GM19397 (cell line): ENCODE data around the gene PAWR.
"Not testable (repeated sequence)": the region's sequence is repeated elsewhere in the genome, so short reads cannot be mapped to it uniquely, and the experiment has no call there.

ENCODE experiments used
- ATAC-seq: cut with Tn5 transposase; IDR thresholded peaks from one replicate; pipeline ENCODE4 v1.9.1; 2021; ENCODE audit warnings: mild to moderate bottlenecking, moderate library complexity; ENCODE audit not compliant: unreplicated experiment

The PAWR gene

GRCh38 chr12:79687711-79688260 lies 3.0 kb downstream of the PAWR start:
- no peak for ATAC-seq

GRCh38 chr12:79686171-79686570 lies 4.6 kb downstream of the PAWR start:
- no peak for ATAC-seq

GRCh38 chr12:79685068-79685467 lies 5.7 kb downstream of the PAWR start:
- ATAC-seq = no peak

GRCh38 chr12:79684338-79684737 lies 6.4 kb downstream of the PAWR start:
- not testable (repeated sequence) for ATAC-seq

GRCh38 chr12:79682593-79682992 lies 8.2 kb downstream of the PAWR start:
- no peak for ATAC-seq

GRCh38 chr12:79681008-79681590 lies 9.7 kb downstream of the PAWR start:
- ATAC-seq = no peak

GRCh38 chr12:79680051-79680450 lies 10.7 kb downstream of the PAWR start:
- no peak for ATAC-seq

GRCh38 chr12:79678306-79678705 lies 12.5 kb downstream of the PAWR start:
- no peak for ATAC-seq

GRCh38 chr12:79677672-79678071 lies 13.1 kb downstream of the PAWR start:
- no peak for ATAC-seq

GRCh38 chr12:79676579-79676978 lies 14.2 kb downstream of the PAWR start:
- no peak for ATAC-seq

- ATAC-seq = no peak
Measured at GRCh38 chr12:79674629-79675028, 16.1 kb downstream of the PAWR start.

GRCh38 chr12:79673354-79673753 lies 17.4 kb downstream of the PAWR start:
- ATAC-seq = no peak

GRCh38 chr12:79668113-79668512 lies 22.7 kb downstream of the PAWR start:
- ATAC-seq = no peak

- no peak for ATAC-seq
Measured at GRCh38 chr12:79665212-79665887, 25.4 kb downstream of the PAWR start.

- no peak for ATAC-seq
Measured at GRCh38 chr12:79664518-79664917, 26.2 kb downstream of the PAWR start.

- ATAC-seq = no peak
Measured at GRCh38 chr12:79662046-79662811, 28.5 kb downstream of the PAWR start.

GRCh38 chr12:79661629-79662028 lies 29.1 kb downstream of the PAWR start:
- no peak for ATAC-seq

- no peak for ATAC-seq
Measured at GRCh38 chr12:79659961-79660431, 30.8 kb downstream of the PAWR start.

GRCh38 chr12:79658221-79658620 lies 32.5 kb downstream of the PAWR start:
- no peak for ATAC-seq

GRCh38 chr12:79657136-79657535 lies 33.6 kb downstream of the PAWR start:
- ATAC-seq = no peak

- no peak for ATAC-seq
Measured at GRCh38 chr12:79655036-79655435, 35.7 kb downstream of the PAWR start.

GRCh38 chr12:79652521-79652920 lies 38.2 kb downstream of the PAWR start:
- no peak for ATAC-seq
